Testis (tissue), 2 donors: ENCODE measurements around the gene LRRN2.

Experiments used
- POLR2A ChIP-seq: fragments of 450-650 bp; IDR thresholded peaks from one replicate; pipeline ENCODE4 v1.6.1; 2017; ENCODE audit warnings: antibody characterized with exemption, mild to moderate bottlenecking, moderate library complexity
- TF ChIP-seq, protein P1 (sequence below), 3 experiments: fragments of 450-650 bp in 2 of 3; fragments of 200-600 bp in 1 of 3; sonication (generic) in 1 of 3; IDR thresholded peaks; one replicate each; pipeline ENCODE4 v1.5.1; 2016 to 2019; ENCODE audit warnings: antibody characterized with exemption in 3 of 3, mild to moderate bottlenecking in 2 of 3, moderate library complexity in 1 of 3

DNA sequence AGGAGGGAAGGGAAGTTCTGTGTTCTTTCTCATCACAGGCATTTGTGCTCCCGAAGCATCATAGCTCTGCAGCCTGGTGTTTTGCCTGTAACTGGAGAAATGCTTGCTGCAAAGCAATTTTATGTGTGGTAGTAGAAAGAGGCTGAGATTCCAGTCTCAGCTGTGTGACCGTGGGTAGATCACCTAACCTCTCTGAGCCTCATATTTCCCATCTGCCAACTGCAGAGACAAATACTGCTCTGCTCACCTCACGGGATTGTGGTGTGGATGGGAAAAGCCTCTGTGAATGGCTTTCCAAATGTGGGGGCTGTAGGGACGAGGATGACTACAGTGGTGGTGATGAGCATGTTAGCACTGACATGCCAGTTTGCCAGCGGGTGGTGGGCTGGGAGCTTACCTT is 85.3 kb downstream of the LRRN2 start:
- TF ChIP-seq, protein P1, sequence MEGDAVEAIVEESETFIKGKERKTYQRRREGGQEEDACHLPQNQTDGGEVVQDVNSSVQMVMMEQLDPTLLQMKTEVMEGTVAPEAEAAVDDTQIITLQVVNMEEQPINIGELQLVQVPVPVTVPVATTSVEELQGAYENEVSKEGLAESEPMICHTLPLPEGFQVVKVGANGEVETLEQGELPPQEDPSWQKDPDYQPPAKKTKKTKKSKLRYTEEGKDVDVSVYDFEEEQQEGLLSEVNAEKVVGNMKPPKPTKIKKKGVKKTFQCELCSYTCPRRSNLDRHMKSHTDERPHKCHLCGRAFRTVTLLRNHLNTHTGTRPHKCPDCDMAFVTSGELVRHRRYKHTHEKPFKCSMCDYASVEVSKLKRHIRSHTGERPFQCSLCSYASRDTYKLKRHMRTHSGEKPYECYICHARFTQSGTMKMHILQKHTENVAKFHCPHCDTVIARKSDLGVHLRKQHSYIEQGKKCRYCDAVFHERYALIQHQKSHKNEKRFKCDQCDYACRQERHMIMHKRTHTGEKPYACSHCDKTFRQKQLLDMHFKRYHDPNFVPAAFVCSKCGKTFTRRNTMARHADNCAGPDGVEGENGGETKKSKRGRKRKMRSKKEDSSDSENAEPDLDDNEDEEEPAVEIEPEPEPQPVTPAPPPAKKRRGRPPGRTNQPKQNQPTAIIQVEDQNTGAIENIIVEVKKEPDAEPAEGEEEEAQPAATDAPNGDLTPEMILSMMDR (IDR thresholded peaks at IDR 0.05) = no peak
- no peak for TF ChIP-seq POLR2A
